Measurements from ENCODE around the gene KCNIP1.

Gene KCNIP1

DNA sequence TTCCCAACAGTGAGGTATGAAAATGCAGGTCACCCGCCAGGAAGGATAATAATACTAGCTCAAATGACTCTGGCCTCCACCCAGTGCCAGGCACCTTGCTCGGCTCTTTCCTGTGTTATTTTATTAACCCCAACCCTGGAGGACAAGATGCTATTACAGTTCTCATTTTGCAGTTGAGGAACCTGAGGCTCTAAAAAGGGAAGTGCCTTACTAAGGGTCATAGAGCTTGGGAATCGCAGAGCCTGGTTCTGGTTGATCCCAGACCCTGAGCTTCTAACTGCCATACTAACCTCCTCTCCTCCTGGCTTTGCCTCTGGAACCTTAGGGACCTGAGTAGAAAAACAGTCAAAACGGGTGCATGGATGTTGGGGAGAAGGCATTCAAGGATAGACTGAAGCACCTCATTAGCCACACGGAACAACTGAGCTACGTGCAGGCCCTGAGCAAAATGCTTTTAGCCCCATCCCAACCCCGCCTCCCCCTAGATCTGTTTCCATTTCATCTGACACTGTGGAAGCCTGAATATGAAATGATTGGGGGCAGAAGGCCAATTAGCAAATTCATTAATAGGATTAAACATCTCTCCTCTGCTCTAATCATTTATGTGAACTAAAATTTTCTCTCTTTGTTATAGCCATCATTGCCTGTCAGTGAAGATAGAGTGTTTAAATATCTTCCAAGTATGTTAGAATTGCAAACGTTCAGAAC lies 7.9 kb downstream of the KCNIP1 start:
- Histone ChIP-seq H3K79me1 (ENCODE audit: low read depth, low read length) (no peaks in the 10 kb centered on the region), H3K23ac (ENCODE audit: low read depth, low read length, poor library complexity) (no peak overlapping the region), H3K27me3 (ENCODE audit: control insufficient read depth in 3 of 3, insufficient read depth in 3 of 3, low read depth in 1 of 3, low read length in 3 of 3) (no peaks in the 10 kb centered on the region), H3K4ac (ENCODE audit: low read length) (no peak overlapping the region), H3K4me3 (ENCODE audit: low read length in 2 of 2) (no peak overlapping the region), H2AFZ (ENCODE audit: low read length) (no peak overlapping the region), H2BK120ac (ENCODE audit: low read depth, low read length) (no peak overlapping the region), H3K4me2 (ENCODE audit: insufficient read depth, low read length, poor library complexity, severe bottlenecking) (no peak overlapping the region), H2BK12ac (ENCODE audit: low read length) (no peak overlapping the region), H3K9ac (ENCODE audit: low read depth, low read length, poor library complexity) (no peak overlapping the region), H2BK5ac (ENCODE audit: low read length) (no peak overlapping the region), H2BK15ac (ENCODE audit: low read length) (no peak overlapping the region), H3K9me3 (replicated peaks in 1 of 2; ENCODE audit: control insufficient read depth in 2 of 2, insufficient read depth in 1 of 2, low read depth in 1 of 2, low read length in 2 of 2) (no peaks in the 10 kb centered on the region), H3K27ac (replicated peaks; ENCODE audit: low read length) (no peak overlapping the region), H3K18ac (ENCODE audit: low read length) (no peak overlapping the region), H3K14ac (ENCODE audit: low read length) (no peak overlapping the region), H2AK5ac (ENCODE audit: low read depth, low read length) (no peak overlapping the region), H4K91ac (ENCODE audit: low read depth, low read length, poor library complexity) (no peak overlapping the region), H3K4me1 (ENCODE audit: control insufficient read depth in 2 of 2, insufficient read depth in 1 of 2, low read depth in 1 of 2, low read length in 2 of 2) (no peaks in the 10 kb centered on the region), H4K8ac (ENCODE audit: low read depth, low read length) (no peak overlapping the region), H3K36me3 (replicated peaks in 1 of 2; ENCODE audit: control insufficient read depth in 2 of 2, insufficient read depth in 2 of 2, low read length in 2 of 2) (no peaks in the 10 kb centered on the region)
- no peak for DNase-seq (ENCODE audit: low spot score)
- WGBS, 2 donors (ENCODE audit: extremely low coverage in 2 of 2, insufficient read length in 2 of 2, insufficient replicate concordance in 1 of 2): no CpG with 5 or more reads among the region's 8 CpGs

DNA sequence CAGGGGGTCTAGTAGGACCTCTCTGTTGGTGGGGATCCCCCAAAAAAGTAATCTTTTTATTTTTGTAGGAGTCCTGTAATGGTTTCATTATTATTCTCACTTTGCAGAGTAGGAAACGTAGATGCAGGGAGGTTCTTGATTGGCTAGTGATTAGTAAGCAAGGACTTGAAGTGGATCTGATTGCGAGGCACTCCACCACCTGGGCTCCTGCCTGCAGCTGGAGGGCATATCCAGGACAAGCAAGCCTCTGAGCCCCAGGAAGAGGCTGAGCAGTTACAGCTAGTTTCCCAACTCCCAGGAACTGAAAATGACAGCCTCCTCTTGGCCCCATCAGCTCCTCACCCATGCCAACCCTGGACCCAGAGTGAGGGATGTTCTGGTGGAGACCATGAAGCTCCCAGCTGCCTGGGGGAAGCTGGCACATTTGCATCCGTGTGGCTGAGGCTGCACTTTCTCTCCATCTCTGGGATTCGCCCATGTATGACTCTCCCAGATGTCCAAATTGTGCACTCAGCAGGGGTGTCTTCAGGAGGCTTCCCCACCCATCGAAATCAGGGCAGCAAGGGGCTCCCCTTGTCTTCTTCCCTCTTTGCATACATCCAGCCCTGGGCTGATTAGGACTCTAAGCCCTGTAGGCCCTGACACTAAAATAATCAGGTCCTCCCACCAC lies 10.2 kb downstream of the KCNIP1 start:
- no peaks in the 10 kb centered on the region for H3K27me3 ChIP-seq (ENCODE audit: control insufficient read depth in 3 of 3, insufficient read depth in 3 of 3, low read depth in 1 of 3, low read length in 3 of 3)
- H3K4ac ChIP-seq (ENCODE audit: low read length): no peak overlapping the region
- H3K18ac ChIP-seq (ENCODE audit: low read length): peak overlapping the region; percentile 5
- no peak overlapping the region for H2AFZ ChIP-seq (ENCODE audit: low read length)
- no CpG with 5 or more reads among the region's 5 CpGs for WGBS, 2 donors (ENCODE audit: extremely low coverage in 2 of 2, insufficient read length in 2 of 2, insufficient replicate concordance in 1 of 2)
- H2BK5ac ChIP-seq (ENCODE audit: low read length): no peak overlapping the region
- DNase-seq (ENCODE audit: low spot score): no peak
- H3K14ac ChIP-seq (ENCODE audit: low read length): no peak overlapping the region
- no peak overlapping the region for H2BK15ac ChIP-seq (ENCODE audit: low read length)
- no peak overlapping the region for H2AK5ac ChIP-seq (ENCODE audit: low read depth, low read length)
- H3K9me3 ChIP-seq (replicated peaks in 1 of 2; ENCODE audit: control insufficient read depth in 2 of 2, insufficient read depth in 1 of 2, low read depth in 1 of 2, low read length in 2 of 2): no peaks in the 10 kb centered on the region
- H3K4me2 ChIP-seq (ENCODE audit: insufficient read depth, low read length, poor library complexity, severe bottlenecking): no peak overlapping the region
- no peak overlapping the region for H3K23ac ChIP-seq (ENCODE audit: low read depth, low read length, poor library complexity)
- H3K4me1 ChIP-seq (ENCODE audit: control insufficient read depth in 2 of 2, insufficient read depth in 1 of 2, low read depth in 1 of 2, low read length in 2 of 2): no peaks in the 10 kb centered on the region
- H3K9ac ChIP-seq (ENCODE audit: low read depth, low read length, poor library complexity): no peak overlapping the region
- no peak overlapping the region for H3K27ac ChIP-seq (replicated peaks; ENCODE audit: low read length)
- no peak overlapping the region for H4K8ac ChIP-seq (ENCODE audit: low read depth, low read length)
- H2BK120ac ChIP-seq (ENCODE audit: low read depth, low read length): no peak overlapping the region
- H3K36me3 ChIP-seq (replicated peaks in 1 of 2; ENCODE audit: control insufficient read depth in 2 of 2, insufficient read depth in 2 of 2, low read length in 2 of 2): no peaks in the 10 kb centered on the region
- H2BK12ac ChIP-seq (ENCODE audit: low read length): no peak overlapping the region
- H4K91ac ChIP-seq (ENCODE audit: low read depth, low read length, poor library complexity): no peak overlapping the region
- peaks cover 3% of the 10 kb centered on the region for H3K79me1 ChIP-seq (ENCODE audit: low read depth, low read length)
- no peak overlapping the region for H3K4me3 ChIP-seq (ENCODE audit: low read length in 2 of 2)

DNA sequence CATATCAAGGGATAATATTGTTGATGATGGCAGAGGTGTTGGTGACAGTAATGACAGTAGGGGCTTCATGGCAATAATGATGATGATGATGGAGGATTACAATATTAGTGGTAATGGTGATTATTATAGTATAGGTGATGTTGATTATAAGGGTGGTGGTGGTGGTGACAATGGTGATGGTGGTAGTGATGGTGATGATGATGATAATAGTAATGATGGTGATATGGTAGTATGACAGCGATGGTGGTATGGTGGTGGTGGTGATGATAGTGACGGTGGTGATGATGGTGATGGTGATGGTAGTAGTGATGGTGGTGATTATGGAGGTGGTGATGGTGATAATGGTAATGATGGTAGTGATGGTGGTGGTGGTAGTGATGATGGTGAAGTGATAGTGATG lies 13.6 kb downstream of the KCNIP1 start:
- Histone ChIP-seq H3K9me3 (replicated peaks in 1 of 2; ENCODE audit: control insufficient read depth in 2 of 2, insufficient read depth in 1 of 2, low read depth in 1 of 2, low read length in 2 of 2) (no peaks in the 10 kb centered on the region), H3K9ac (ENCODE audit: low read depth, low read length, poor library complexity) (no peak overlapping the region), H2AK5ac (ENCODE audit: low read depth, low read length) (no peak overlapping the region), H3K36me3 (replicated peaks in 1 of 2; ENCODE audit: control insufficient read depth in 2 of 2, insufficient read depth in 2 of 2, low read length in 2 of 2) (no peaks in the 10 kb centered on the region), H3K18ac (ENCODE audit: low read length) (no peak overlapping the region), H3K4ac (ENCODE audit: low read length) (no peak overlapping the region), H3K4me3 (ENCODE audit: low read length in 2 of 2) (no peak overlapping the region), H3K23ac (ENCODE audit: low read depth, low read length, poor library complexity) (no peak overlapping the region), H2BK12ac (ENCODE audit: low read length) (no peak overlapping the region), H2BK120ac (ENCODE audit: low read depth, low read length) (no peak overlapping the region), H4K8ac (ENCODE audit: low read depth, low read length) (no peak overlapping the region), H3K27ac (replicated peaks; ENCODE audit: low read length) (no peak overlapping the region), H3K14ac (ENCODE audit: low read length) (no peak overlapping the region), H4K91ac (ENCODE audit: low read depth, low read length, poor library complexity) (no peak overlapping the region), H3K4me2 (ENCODE audit: insufficient read depth, low read length, poor library complexity, severe bottlenecking) (no peak overlapping the region), H2BK5ac (ENCODE audit: low read length) (no peak overlapping the region), H3K4me1 (ENCODE audit: control insufficient read depth in 2 of 2, insufficient read depth in 1 of 2, low read depth in 1 of 2, low read length in 2 of 2) (no peaks in the 10 kb centered on the region), H3K27me3 (ENCODE audit: control insufficient read depth in 3 of 3, insufficient read depth in 3 of 3, low read depth in 1 of 3, low read length in 3 of 3) (no peaks in the 10 kb centered on the region), H2AFZ (ENCODE audit: low read length) (no peak overlapping the region), H2BK15ac (ENCODE audit: low read length) (no peak overlapping the region), H3K79me1 (ENCODE audit: low read depth, low read length) (peaks cover 3% of the 10 kb centered on the region)
- WGBS, 2 donors (ENCODE audit: extremely low coverage in 2 of 2, insufficient read length in 2 of 2, insufficient replicate concordance in 1 of 2): 100% methylated on average over 1 to 2 of the region's 2 CpGs
- DNase-seq (ENCODE audit: low spot score): no peak

DNA sequence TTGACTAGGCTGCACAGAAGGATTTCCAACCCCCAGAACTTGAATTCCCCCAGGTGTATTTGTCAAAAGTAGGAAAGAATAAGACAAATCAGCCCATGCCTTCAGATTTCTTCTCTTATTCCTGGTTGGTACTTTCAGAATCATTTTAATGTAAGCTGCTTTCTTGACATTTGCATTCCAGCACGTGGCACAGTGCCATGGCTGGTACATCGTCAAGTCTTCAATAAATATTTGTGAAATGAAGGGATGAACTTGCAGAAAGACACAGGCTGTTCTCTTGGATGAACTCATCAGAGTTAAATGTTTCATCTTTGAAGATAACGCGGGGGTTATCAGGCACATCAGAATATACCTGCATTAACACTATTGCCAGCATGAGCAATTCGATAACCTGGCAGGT lies 14.5 kb downstream of the KCNIP1 start:
- WGBS, 2 donors (ENCODE audit: extremely low coverage in 2 of 2, insufficient read length in 2 of 2, insufficient replicate concordance in 1 of 2): no CpG with 5 or more reads among the region's 5 CpGs

More for the DNA sequence above, 14.5 kb downstream of the KCNIP1 start:
- no peak overlapping the region for H3K27ac ChIP-seq (replicated peaks; ENCODE audit: low read length)
- H2BK15ac ChIP-seq (ENCODE audit: low read length): no peak overlapping the region
- no peak overlapping the region for H3K14ac ChIP-seq (ENCODE audit: low read length)
- H3K23ac ChIP-seq (ENCODE audit: low read depth, low read length, poor library complexity): no peak overlapping the region
- H3K9ac ChIP-seq (ENCODE audit: low read depth, low read length, poor library complexity): no peak overlapping the region
- H3K4me2 ChIP-seq (ENCODE audit: insufficient read depth, low read length, poor library complexity, severe bottlenecking): no peak overlapping the region
- H4K91ac ChIP-seq (ENCODE audit: low read depth, low read length, poor library complexity): no peak overlapping the region
- H3K4me1 ChIP-seq (ENCODE audit: control insufficient read depth in 2 of 2, insufficient read depth in 1 of 2, low read depth in 1 of 2, low read length in 2 of 2): peaks cover 0 to 2% of the 10 kb centered on the region in 2 donors
- H3K4ac ChIP-seq (ENCODE audit: low read length): no peak overlapping the region
- DNase-seq (ENCODE audit: low spot score): no peak
- peaks cover 3% of the 10 kb centered on the region for H3K79me1 ChIP-seq (ENCODE audit: low read depth, low read length)
- H2BK120ac ChIP-seq (ENCODE audit: low read depth, low read length): no peak overlapping the region
- no peak overlapping the region for H2AK5ac ChIP-seq (ENCODE audit: low read depth, low read length)
- no peak overlapping the region for H2AFZ ChIP-seq (ENCODE audit: low read length)
- H2BK5ac ChIP-seq (ENCODE audit: low read length): no peak overlapping the region
- H3K4me3 ChIP-seq (ENCODE audit: low read length in 2 of 2): no peak overlapping the region
- no peaks in the 10 kb centered on the region for H3K36me3 ChIP-seq (replicated peaks in 1 of 2; ENCODE audit: control insufficient read depth in 2 of 2, insufficient read depth in 2 of 2, low read length in 2 of 2)
- H2BK12ac ChIP-seq (ENCODE audit: low read length): no peak overlapping the region
- H3K27me3 ChIP-seq (ENCODE audit: control insufficient read depth in 3 of 3, insufficient read depth in 3 of 3, low read depth in 1 of 3, low read length in 3 of 3): no peaks in the 10 kb centered on the region
- no peak overlapping the region for H3K18ac ChIP-seq (ENCODE audit: low read length)
- H4K8ac ChIP-seq (ENCODE audit: low read depth, low read length): no peak overlapping the region
- no peaks in the 10 kb centered on the region for H3K9me3 ChIP-seq (replicated peaks in 1 of 2; ENCODE audit: control insufficient read depth in 2 of 2, insufficient read depth in 1 of 2, low read depth in 1 of 2, low read length in 2 of 2)

All from neuronal stem cell (in vitro differentiated cells).